PC-3 (cell line): ENCODE data around the gene GLB1L2.

ENCODE experiments used
- EZH2phosphoT487 ChIP-seq: fragments of 300-600 bp; sonication (generic); IDR thresholded peaks from 2 replicates; pipeline ENCODE4 v1.6.1; 2018; ENCODE audit warnings: mild to moderate bottlenecking, antibody characterized with exemption, low read length, borderline replicate concordance
- TF ChIP-seq, protein P1 (sequence below): fragments of 300-600 bp; sonication (generic); conservative IDR thresholded peaks from 2 replicates; pipeline ENCODE4 v1.5.1; 2017; ENCODE audit warnings: antibody characterized with exemption, low read depth, mild to moderate bottlenecking, low read length

DNA sequence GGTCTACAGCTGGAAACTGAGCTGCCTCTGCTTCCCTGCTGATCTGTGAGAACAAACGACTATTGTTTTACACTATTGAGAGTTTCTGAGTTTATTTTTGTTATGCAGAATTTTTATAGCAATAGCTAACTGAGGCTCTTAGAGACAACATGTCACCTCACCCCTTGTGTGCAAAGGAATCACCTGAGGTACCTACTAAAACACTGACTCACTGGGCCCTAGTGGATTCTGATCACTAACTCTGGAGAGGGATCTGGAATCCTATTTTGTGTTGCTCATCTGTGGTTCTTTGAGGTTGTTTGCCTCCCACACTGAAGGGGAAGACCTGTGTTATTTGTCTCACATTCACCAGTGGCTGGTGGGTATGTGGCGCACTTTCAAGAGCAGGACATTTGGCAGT is 93.6 kb downstream of the GLB1L2 start:
- TF ChIP-seq, protein P1, sequence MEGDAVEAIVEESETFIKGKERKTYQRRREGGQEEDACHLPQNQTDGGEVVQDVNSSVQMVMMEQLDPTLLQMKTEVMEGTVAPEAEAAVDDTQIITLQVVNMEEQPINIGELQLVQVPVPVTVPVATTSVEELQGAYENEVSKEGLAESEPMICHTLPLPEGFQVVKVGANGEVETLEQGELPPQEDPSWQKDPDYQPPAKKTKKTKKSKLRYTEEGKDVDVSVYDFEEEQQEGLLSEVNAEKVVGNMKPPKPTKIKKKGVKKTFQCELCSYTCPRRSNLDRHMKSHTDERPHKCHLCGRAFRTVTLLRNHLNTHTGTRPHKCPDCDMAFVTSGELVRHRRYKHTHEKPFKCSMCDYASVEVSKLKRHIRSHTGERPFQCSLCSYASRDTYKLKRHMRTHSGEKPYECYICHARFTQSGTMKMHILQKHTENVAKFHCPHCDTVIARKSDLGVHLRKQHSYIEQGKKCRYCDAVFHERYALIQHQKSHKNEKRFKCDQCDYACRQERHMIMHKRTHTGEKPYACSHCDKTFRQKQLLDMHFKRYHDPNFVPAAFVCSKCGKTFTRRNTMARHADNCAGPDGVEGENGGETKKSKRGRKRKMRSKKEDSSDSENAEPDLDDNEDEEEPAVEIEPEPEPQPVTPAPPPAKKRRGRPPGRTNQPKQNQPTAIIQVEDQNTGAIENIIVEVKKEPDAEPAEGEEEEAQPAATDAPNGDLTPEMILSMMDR: no peak
- no peak for TF ChIP-seq EZH2phosphoT487
